Endothelial cell (in vitro differentiated cells): ENCODE measurements around the gene CIC. TPM values are rescaled to one million over a fixed set of nuclear protein-coding genes. Genes with fewer than 3 reads are reported as not detected.
"Not testable (repeated sequence)": the region's sequence is repeated elsewhere in the genome, so short reads cannot be mapped to it uniquely, and the experiment has no call there.

Source experiments
- DNase-seq: peaks from one replicate; pipeline ENCODE4 v3.0.0; 2021; ENCODE audit warnings: low spot score
- H3K27ac Mint-ChIP-seq: one replicate; pipeline ENCODE4 v1.8.0; 2021; ENCODE audit warnings: mixed read lengths, inconsistent platforms; ENCODE audit not compliant: unreplicated experiment
- H3K27me3 Mint-ChIP-seq: one replicate; pipeline ENCODE4 v1.8.0; 2021; ENCODE audit warnings: mild to moderate bottlenecking, moderate library complexity, mixed read lengths, inconsistent platforms; ENCODE audit not compliant: unreplicated experiment
- H3K36me3 Mint-ChIP-seq: one replicate; pipeline ENCODE4 v1.8.0; 2021; ENCODE audit warnings: mild to moderate bottlenecking, low read depth, mixed read lengths, inconsistent platforms; ENCODE audit not compliant: unreplicated experiment
- H3K4me1 Mint-ChIP-seq: one replicate; pipeline ENCODE4 v1.8.0; 2021; ENCODE audit warnings: mild to moderate bottlenecking, mixed read lengths, inconsistent platforms; ENCODE audit not compliant: unreplicated experiment
- H3K4me3 Mint-ChIP-seq: one replicate; pipeline ENCODE4 v1.8.0; 2021; ENCODE audit warnings: mild to moderate bottlenecking, mixed read lengths, inconsistent platforms; ENCODE audit not compliant: unreplicated experiment
- H3K9me3 Mint-ChIP-seq: one replicate; pipeline ENCODE4 v1.8.0; 2021; ENCODE audit warnings: mixed read lengths, inconsistent platforms; ENCODE audit not compliant: unreplicated experiment
- CTCF ChIP-seq: fragments of 200-600 bp; sonication (generic); IDR thresholded peaks from one replicate; pipeline ENCODE4 v1.5.0; 2021; ENCODE audit warnings: antibody characterized with exemption; ENCODE audit not compliant: unreplicated experiment
- total RNA-seq: library from RNA; stranded (reverse); fragmentation: NEBNext Ultra II Directional; extraction: Animal tissue kit (Norgen Biotek cat#: 25700); gene quantifications from one replicate; pipeline ENCODE4 v1.2.1, GENCODE V29; 2021; ENCODE audit not compliant: unreplicated experiment

CIC gene
- total RNA-seq, 1 donor from 2014 or later = 85.7 TPM

GRCh38 chr19:42255766-42256745, 13.0 kb upstream of the CIC start:
- Mint-ChIP-seq H3K27me3 (peaks cover 18% of the 10 kb centered on the region), H3K9me3 (no peaks in the 10 kb centered on the region), H3K27ac (peak overlapping the region; percentile 84), H3K36me3 (peaks cover 4% of the 10 kb centered on the region), H3K4me3 (peak overlapping the region; percentile 83), H3K4me1 (peaks cover 22% of the 10 kb centered on the region)
- no peak for TF ChIP-seq CTCF
- peak; percentile 49 for DNase-seq

GRCh38 chr19:42257842-42258241, 11.2 kb upstream of the CIC start:
- H3K4me3 Mint-ChIP-seq, H3K36me3 Mint-ChIP-seq, H3K27ac Mint-ChIP-seq, H3K9me3 Mint-ChIP-seq, DNase-seq, H3K27me3 Mint-ChIP-seq: not testable (repeated sequence)
- peaks cover 10% of the 10 kb centered on the region for H3K4me1 Mint-ChIP-seq

- Mint-ChIP-seq H3K27ac (no peak overlapping the region), H3K9me3 (no peaks in the 10 kb centered on the region), H3K27me3 (no peaks in the 10 kb centered on the region), H3K4me1 (peaks cover under 1% of the 10 kb centered on the region), H3K36me3 (no peaks in the 10 kb centered on the region), H3K4me3 (no peak overlapping the region)
- DNase-seq = no peak
- no peak for TF ChIP-seq CTCF
Measured at GRCh38 chr19:42261763-42262162, 7.3 kb upstream of the CIC start.

GRCh38 chr19:42266105-42266504, 2.9 kb upstream of the CIC start:
- not testable (repeated sequence) for H3K4me3 Mint-ChIP-seq, H3K27me3 Mint-ChIP-seq, H3K36me3 Mint-ChIP-seq, H3K27ac Mint-ChIP-seq, DNase-seq, H3K9me3 Mint-ChIP-seq
- H3K4me1 Mint-ChIP-seq = peaks cover 23% of the 10 kb centered on the region

- not testable (repeated sequence) for H3K36me3 Mint-ChIP-seq, H3K27me3 Mint-ChIP-seq, H3K9me3 Mint-ChIP-seq, DNase-seq, H3K27ac Mint-ChIP-seq, H3K4me3 Mint-ChIP-seq
- peaks cover 28% of the 10 kb centered on the region for H3K4me1 Mint-ChIP-seq
Measured at GRCh38 chr19:42266928-42267603, 2.0 kb upstream of the CIC start.

GRCh38 chr19:42267644-42268141, 1.4 kb upstream of the CIC start:
- no peak for TF ChIP-seq CTCF
- H3K4me1 Mint-ChIP-seq = peaks cover 28% of the 10 kb centered on the region
- H3K4me3 Mint-ChIP-seq = no peak overlapping the region
- peaks cover 6% of the 10 kb centered on the region for H3K36me3 Mint-ChIP-seq
- DNase-seq = no peak
- no peak overlapping the region for H3K27ac Mint-ChIP-seq
- H3K27me3 Mint-ChIP-seq = peaks cover 2% of the 10 kb centered on the region
- no peaks in the 10 kb centered on the region for H3K9me3 Mint-ChIP-seq
